Posterior vena cava (tissue), 2 donors: ENCODE data around the gene HELZ2. TPM values are rescaled to one million over a fixed set of nuclear protein-coding genes. Genes with fewer than 3 reads are reported as not detected.

ENCODE experiments used
- DNase-seq: peaks from one replicate; pipeline ENCODE4 v3.0.0-alpha.2; 2020; ENCODE audit warnings: low spot score
- intact Hi-C, 2 donors: fragments of 100-400 bp; cut with DNase I; formaldehyde crosslinking; loops; one replicate each; pipeline versions ENCODE4 v1.14.1 to v1.14.2; 2022 to 2023
- total RNA-seq, 2 donors: library from RNA; stranded (reverse); fragmentation: NEBNext Ultra II Directional; extraction: Animal tissue kit (Norgen Biotek cat#: 25700); gene quantifications; one replicate each; pipeline ENCODE4 v1.2.1, GENCODE V29; 2021
- donor health status: DM: yes; HTN: yes; CAD: no.
- donor health status: DM: yes; HTN: yes; CAD: no.

Gene HELZ2
- total RNA-seq, 2 donors from 2014 or later = 13.7 to 25.5 TPM

GRCh38 chr20:63544958-63545516 lies 29.0 kb downstream of the HELZ2 start:
- no peak for DNase-seq
- intact Hi-C loops = no loop called here

- no peak for DNase-seq
- intact Hi-C loops = no loop called here
These were observed 29.6 kb downstream of the HELZ2 start for GRCh38 chr20:63544241-63544957.

- intact Hi-C loops = no loop called here
- no peak for DNase-seq
These were observed 30.3 kb downstream of the HELZ2 start for GRCh38 chr20:63543733-63544132.

GRCh38 chr20:63543131-63543530 lies 30.9 kb downstream of the HELZ2 start:
- intact Hi-C loops = no loop called here
- no peak for DNase-seq

- DNase-seq = no peak
- intact Hi-C loops = no loop called here
These were observed 31.3 kb downstream of the HELZ2 start for GRCh38 chr20:63542696-63543095.

GRCh38 chr20:63542031-63542559 lies 31.9 kb downstream of the HELZ2 start:
- no peak for DNase-seq
- intact Hi-C loops = no loop called here

- intact Hi-C loops = no loop called here
- DNase-seq = no peak
These were observed 32.7 kb downstream of the HELZ2 start for GRCh38 chr20:63541371-63541770.

- DNase-seq = no peak
- intact Hi-C loops = no loop called here
These were observed 33.4 kb downstream of the HELZ2 start for GRCh38 chr20:63540417-63541186.

GRCh38 chr20:63539441-63540370 lies 34.3 kb downstream of the HELZ2 start:
- intact Hi-C loops = loop anchor here in 1 of 2 donors (5.0 to 10.0 kb wide), 2 partner anchors 105 to 433 kb away; no protein-coding TSS in a partner anchor

GRCh38 chr20:63539092-63539430 lies 35.0 kb downstream of the HELZ2 start:
- intact Hi-C loops = loop anchor here in 1 of 2 donors (5.0 to 10.0 kb wide), 2 partner anchors 106 to 433 kb away; no protein-coding TSS in a partner anchor
- DNase-seq = no peak

More at GRCh38 chr20:63539441-63540370, 34.3 kb downstream of the HELZ2 start:
- no peak for DNase-seq

- intact Hi-C loops = loop anchor here in 1 of 2 donors (5.0 to 10.0 kb wide), 2 partner anchors 106 to 434 kb away; no protein-coding TSS in a partner anchor
- DNase-seq = no peak
These were observed 35.6 kb downstream of the HELZ2 start for GRCh38 chr20:63538204-63539091.

GRCh38 chr20:63537525-63538203 lies 36.4 kb downstream of the HELZ2 start:
- peak; percentile 96 for DNase-seq
- intact Hi-C loops = loop anchor here in 1 of 2 donors (5.0 to 10.0 kb wide), 2 partner anchors 107 to 435 kb away; no protein-coding TSS in a partner anchor

- DNase-seq = peak; percentile 87
- intact Hi-C loops = loop anchor here in 1 of 2 donors (5.0 to 10.0 kb wide), 2 partner anchors 108 to 435 kb away; no protein-coding TSS in a partner anchor
These were observed 37.0 kb downstream of the HELZ2 start, which contains the start of gene PTK6 for GRCh38 chr20:63536997-63537524. Gene PTK6, minus strand, starts transcription at chr20:63537376. Its CDS starts 62 bp downstream, at chr20:63537314.

- intact Hi-C loops = loop anchor here in 1 of 2 donors (5.0 to 10.0 kb wide), 2 partner anchors 108 to 436 kb away; no protein-coding TSS in a partner anchor
- DNase-seq = no peak
These were observed 37.6 kb downstream of the HELZ2 start for GRCh38 chr20:63536241-63536977.

GRCh38 chr20:63534831-63535651 lies 39.0 kb downstream of the HELZ2 start:
- intact Hi-C loops = loop anchor here in 1 of 2 donors (5.0 to 10.0 kb wide), 2 partner anchors 110 to 437 kb away; no protein-coding TSS in a partner anchor
- DNase-seq = peak; percentile 84
